GM12878 (cell line): ENCODE results near the gene LRRC8B. TPM values are rescaled to one million over a fixed set of nuclear protein-coding genes. Genes with fewer than 3 reads are reported as not detected.

ENCODE experiments used
- DPF2 ChIP-seq: fragments of 450-650 bp; IDR thresholded peaks from 2 replicates; pipeline ENCODE4 v1.6.1; 2017; ENCODE audit warnings: mild to moderate bottlenecking
- MYB ChIP-seq: fragments of 150-350 bp; IDR thresholded peaks from 2 replicates; pipeline ENCODE4 v1.6.1; 2014; ENCODE audit warnings: mild to moderate bottlenecking, low read depth, low read length, borderline replicate concordance
- NRF1 ChIP-seq: conservative IDR thresholded peaks from 2 replicates; pipeline ENCODE4 v1.6.1; 2011; ENCODE audit warnings: mild to moderate bottlenecking, low read depth, low read length, improper control_type of control experiment
- RAD21 ChIP-seq: IDR thresholded peaks from 2 replicates; pipeline ENCODE4 v1.6.1; 2011; ENCODE audit warnings: mild to moderate bottlenecking, low read depth, low read length, moderate library complexity; ENCODE audit not compliant: insufficient read depth
- SMC3 ChIP-seq: IDR thresholded peaks from 2 replicates; pipeline ENCODE4 v1.6.1; 2011; ENCODE audit warnings: low read length, improper control_type of control experiment, borderline replicate concordance
- polyA plus RNA-seq, 11 experiments: library from polyadenylated mRNA; depleted of rRNA in 4 of 11; unstranded in 6 of 11; stranded (reverse) in 5 of 11; fragments of >200 nt; fragmentation: Nextera tagmentation in 4 of 11; fragmentation: Illumina TruSeq in 1 of 11; extraction: Ambion mirVana in 4 of 11; extraction: Trizol in 1 of 11; gene quantifications; 1 replicate in 1 of 11; 2 replicates in 10 of 11; pipeline versions ENCODE4 v1.2.1 to v1.2.3, GENCODE V29; 2011 to 2016; ENCODE audit warnings: inconsistent platforms in 2 of 11, missing spikeins in 2 of 11, low read depth in 1 of 11
- total RNA-seq, 4 experiments: library from RNA; depleted of rRNA in 3 of 4; stranded (reverse); fragments of >200 nt in 3 of 4; fragmentation: Illumina TruSeq in 1 of 4; extraction: Trizol in 1 of 4; gene quantifications; 2 replicates each; pipeline versions ENCODE4 v1.2.1 to v1.2.3, GENCODE V29; 2013 to 2021
- TF ChIP-seq, protein P1 (sequence below): IDR thresholded peaks from 2 replicates; pipeline ENCODE4 v1.6.1; 2011; ENCODE audit warnings: borderline replicate concordance, low read depth, mild to moderate bottlenecking, moderate library complexity, low read length; ENCODE audit not compliant: insufficient read depth, poor library complexity, severe bottlenecking
- TF ChIP-seq, protein P2 (sequence below): IDR thresholded peaks from 2 replicates; pipeline ENCODE4 v1.6.1; 2012; ENCODE audit warnings: low read depth, low read length, improper control_type of control experiment
- TF ChIP-seq, protein P3 (sequence below): fragments of 450-650 bp; IDR thresholded peaks from 2 replicates; pipeline ENCODE4 v1.6.1; 2017; ENCODE audit warnings: mild to moderate bottlenecking, moderate library complexity
- TF ChIP-seq, protein P4 (sequence below): fragments of 450-650 bp; conservative IDR thresholded peaks from 2 replicates; pipeline ENCODE4 v1.6.1; 2017; ENCODE audit warnings: mild to moderate bottlenecking, moderate library complexity
- TF ChIP-seq, protein P5 (sequence below): fragments of 450-650 bp; IDR thresholded peaks from 2 replicates; pipeline ENCODE4 v1.6.1; 2017; ENCODE audit warnings: mild to moderate bottlenecking

Gene LRRC8B
- total and polyA plus RNA-seq, 10 of the 15 experiments (the other 5 are each of a cell fraction or from before 2014, with no cell fraction given), result 1.3 to 9.2 (median 5.4) TPM

DNA sequence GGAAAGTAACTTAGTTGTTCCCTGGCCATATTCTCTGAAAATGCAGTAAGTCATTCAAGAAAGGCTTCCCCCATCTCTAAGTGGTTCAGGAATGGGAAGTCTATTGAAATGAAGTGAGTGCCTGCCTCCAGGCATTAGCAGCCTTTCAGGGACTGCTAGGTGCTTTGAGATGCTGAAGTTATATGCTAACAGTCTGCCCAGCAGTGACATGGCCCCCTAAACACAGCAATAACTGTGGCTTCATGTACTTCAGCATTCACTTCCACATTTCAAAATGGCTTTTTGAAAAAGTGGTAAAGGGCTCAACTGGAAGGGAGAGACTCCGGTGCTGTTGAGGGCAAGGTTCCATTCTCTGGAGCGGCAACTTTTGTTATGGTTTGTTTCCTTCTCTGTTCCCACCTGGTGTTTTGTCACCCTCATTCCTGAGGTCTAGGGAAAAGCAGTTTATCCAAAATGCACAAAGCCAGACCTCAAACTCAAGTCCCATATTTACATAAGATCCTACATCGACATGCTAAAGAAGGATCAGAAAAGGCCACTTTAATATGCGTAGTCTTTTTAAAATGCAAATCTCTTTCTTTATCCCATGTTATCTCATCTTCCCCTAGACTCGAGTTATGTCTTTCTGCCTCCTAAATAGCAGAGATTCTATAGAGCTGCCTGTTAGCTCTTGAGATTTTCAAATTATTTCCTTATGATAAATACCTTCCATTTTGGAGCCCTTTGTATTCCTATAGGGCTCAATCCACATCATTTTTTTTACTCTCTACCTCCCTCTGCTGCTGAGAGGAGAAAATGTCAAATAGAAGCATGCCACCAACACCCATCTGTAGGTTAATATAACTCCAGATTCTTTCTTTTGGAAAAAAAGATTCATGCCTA is 74.1 kb downstream of the LRRC8B start (continued):
- TF ChIP-seq, protein P1, sequence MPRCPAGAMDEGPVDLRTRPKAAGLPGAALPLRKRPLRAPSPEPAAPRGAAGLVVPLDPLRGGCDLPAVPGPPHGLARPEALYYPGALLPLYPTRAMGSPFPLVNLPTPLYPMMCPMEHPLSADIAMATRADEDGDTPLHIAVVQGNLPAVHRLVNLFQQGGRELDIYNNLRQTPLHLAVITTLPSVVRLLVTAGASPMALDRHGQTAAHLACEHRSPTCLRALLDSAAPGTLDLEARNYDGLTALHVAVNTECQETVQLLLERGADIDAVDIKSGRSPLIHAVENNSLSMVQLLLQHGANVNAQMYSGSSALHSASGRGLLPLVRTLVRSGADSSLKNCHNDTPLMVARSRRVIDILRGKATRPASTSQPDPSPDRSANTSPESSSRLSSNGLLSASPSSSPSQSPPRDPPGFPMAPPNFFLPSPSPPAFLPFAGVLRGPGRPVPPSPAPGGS, result no peak
- TF ChIP-seq, protein P2, sequence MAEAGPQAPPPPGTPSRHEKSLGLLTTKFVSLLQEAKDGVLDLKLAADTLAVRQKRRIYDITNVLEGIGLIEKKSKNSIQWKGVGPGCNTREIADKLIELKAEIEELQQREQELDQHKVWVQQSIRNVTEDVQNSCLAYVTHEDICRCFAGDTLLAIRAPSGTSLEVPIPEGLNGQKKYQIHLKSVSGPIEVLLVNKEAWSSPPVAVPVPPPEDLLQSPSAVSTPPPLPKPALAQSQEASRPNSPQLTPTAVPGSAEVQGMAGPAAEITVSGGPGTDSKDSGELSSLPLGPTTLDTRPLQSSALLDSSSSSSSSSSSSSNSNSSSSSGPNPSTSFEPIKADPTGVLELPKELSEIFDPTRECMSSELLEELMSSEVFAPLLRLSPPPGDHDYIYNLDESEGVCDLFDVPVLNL, result no peak
- TF ChIP-seq, protein P3, sequence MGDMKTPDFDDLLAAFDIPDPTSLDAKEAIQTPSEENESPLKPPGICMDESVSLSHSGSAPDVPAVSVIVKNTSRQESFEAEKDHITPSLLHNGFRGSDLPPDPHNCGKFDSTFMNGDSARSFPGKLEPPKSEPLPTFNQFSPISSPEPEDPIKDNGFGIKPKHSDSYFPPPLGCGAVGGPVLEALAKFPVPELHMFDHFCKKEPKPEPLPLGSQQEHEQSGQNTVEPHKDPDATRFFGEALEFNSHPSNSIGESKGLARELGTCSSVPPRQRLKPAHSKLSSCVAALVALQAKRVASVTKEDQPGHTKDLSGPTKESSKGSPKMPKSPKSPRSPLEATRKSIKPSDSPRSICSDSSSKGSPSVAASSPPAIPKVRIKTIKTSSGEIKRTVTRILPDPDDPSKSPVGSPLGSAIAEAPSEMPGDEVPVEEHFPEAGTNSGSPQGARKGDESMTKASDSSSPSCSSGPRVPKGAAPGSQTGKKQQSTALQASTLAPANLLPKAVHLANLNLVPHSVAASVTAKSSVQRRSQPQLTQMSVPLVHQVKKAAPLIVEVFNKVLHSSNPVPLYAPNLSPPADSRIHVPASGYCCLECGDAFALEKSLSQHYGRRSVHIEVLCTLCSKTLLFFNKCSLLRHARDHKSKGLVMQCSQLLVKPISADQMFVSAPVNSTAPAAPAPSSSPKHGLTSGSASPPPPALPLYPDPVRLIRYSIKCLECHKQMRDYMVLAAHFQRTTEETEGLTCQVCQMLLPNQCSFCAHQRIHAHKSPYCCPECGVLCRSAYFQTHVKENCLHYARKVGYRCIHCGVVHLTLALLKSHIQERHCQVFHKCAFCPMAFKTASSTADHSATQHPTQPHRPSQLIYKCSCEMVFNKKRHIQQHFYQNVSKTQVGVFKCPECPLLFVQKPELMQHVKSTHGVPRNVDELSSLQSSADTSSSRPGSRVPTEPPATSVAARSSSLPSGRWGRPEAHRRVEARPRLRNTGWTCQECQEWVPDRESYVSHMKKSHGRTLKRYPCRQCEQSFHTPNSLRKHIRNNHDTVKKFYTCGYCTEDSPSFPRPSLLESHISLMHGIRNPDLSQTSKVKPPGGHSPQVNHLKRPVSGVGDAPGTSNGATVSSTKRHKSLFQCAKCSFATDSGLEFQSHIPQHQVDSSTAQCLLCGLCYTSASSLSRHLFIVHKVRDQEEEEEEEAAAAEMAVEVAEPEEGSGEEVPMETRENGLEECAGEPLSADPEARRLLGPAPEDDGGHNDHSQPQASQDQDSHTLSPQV, result no peak
- TF ChIP-seq RAD21 (peak; percentile 67), MYB (no peak), SMC3 (peak; percentile 86), DPF2 (no peak), NRF1 (no peak)
- TF ChIP-seq, protein P4, sequence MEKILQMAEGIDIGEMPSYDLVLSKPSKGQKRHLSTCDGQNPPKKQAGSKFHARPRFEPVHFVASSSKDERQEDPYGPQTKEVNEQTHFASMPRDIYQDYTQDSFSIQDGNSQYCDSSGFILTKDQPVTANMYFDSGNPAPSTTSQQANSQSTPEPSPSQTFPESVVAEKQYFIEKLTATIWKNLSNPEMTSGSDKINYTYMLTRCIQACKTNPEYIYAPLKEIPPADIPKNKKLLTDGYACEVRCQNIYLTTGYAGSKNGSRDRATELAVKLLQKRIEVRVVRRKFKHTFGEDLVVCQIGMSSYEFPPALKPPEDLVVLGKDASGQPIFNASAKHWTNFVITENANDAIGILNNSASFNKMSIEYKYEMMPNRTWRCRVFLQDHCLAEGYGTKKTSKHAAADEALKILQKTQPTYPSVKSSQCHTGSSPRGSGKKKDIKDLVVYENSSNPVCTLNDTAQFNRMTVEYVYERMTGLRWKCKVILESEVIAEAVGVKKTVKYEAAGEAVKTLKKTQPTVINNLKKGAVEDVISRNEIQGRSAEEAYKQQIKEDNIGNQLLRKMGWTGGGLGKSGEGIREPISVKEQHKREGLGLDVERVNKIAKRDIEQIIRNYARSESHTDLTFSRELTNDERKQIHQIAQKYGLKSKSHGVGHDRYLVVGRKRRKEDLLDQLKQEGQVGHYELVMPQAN, result no peak
- TF ChIP-seq, protein P5, sequence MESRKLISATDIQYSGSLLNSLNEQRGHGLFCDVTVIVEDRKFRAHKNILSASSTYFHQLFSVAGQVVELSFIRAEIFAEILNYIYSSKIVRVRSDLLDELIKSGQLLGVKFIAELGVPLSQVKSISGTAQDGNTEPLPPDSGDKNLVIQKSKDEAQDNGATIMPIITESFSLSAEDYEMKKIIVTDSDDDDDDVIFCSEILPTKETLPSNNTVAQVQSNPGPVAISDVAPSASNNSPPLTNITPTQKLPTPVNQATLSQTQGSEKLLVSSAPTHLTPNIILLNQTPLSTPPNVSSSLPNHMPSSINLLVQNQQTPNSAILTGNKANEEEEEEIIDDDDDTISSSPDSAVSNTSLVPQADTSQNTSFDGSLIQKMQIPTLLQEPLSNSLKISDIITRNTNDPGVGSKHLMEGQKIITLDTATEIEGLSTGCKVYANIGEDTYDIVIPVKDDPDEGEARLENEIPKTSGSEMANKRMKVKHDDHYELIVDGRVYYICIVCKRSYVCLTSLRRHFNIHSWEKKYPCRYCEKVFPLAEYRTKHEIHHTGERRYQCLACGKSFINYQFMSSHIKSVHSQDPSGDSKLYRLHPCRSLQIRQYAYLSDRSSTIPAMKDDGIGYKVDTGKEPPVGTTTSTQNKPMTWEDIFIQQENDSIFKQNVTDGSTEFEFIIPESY, result no peak
